Measurements from ENCODE around the gene ADH6. TPM values are rescaled to one million over a fixed set of nuclear protein-coding genes. Genes with fewer than 3 reads are reported as not detected.

Gene ADH6
- total RNA-seq, 1 donor from 2014 or later: not detected

GRCh38 chr4:99166544-99166943, 52.5 kb downstream of the ADH6 start:
- no peak for DNase-seq (ENCODE audit: low read depth)
- no peak for TF ChIP-seq CTCF (conservative IDR thresholded peaks at IDR 0.05; ENCODE audit: low read depth, low read length)
- no peak overlapping the region for H3K4me3 ChIP-seq (ENCODE audit: low read depth, low read length)

- no peak for DNase-seq (ENCODE audit: low read depth)
- H3K4me3 ChIP-seq (ENCODE audit: low read depth, low read length): no peak overlapping the region
- TF ChIP-seq CTCF (conservative IDR thresholded peaks at IDR 0.05; ENCODE audit: low read depth, low read length): no peak
These were observed 53.1 kb downstream of the ADH6 start for GRCh38 chr4:99165978-99166377.

GRCh38 chr4:99161373-99162099, 57.5 kb downstream of the ADH6 start:
- H3K4me3 ChIP-seq (ENCODE audit: low read depth, low read length): no peak overlapping the region
- no peak for TF ChIP-seq CTCF (conservative IDR thresholded peaks at IDR 0.05; ENCODE audit: low read depth, low read length)
- no peak for DNase-seq (ENCODE audit: low read depth)

- DNase-seq (ENCODE audit: low read depth): no peak
- TF ChIP-seq CTCF (conservative IDR thresholded peaks at IDR 0.05; ENCODE audit: low read depth, low read length): peak; percentile 30
- H3K4me3 ChIP-seq (ENCODE audit: low read depth, low read length): no peak overlapping the region
These were observed 59.3 kb downstream of the ADH6 start for GRCh38 chr4:99159699-99160098.

- no peak for TF ChIP-seq CTCF (conservative IDR thresholded peaks at IDR 0.05; ENCODE audit: low read depth, low read length)
- H3K4me3 ChIP-seq (ENCODE audit: low read depth, low read length): no peak overlapping the region
- DNase-seq (ENCODE audit: low read depth): no peak
These were observed 61.5 kb downstream of the ADH6 start for GRCh38 chr4:99157478-99157935.

- no peak for DNase-seq (ENCODE audit: low read depth)
- no peak overlapping the region for H3K4me3 ChIP-seq (ENCODE audit: low read depth, low read length)
- TF ChIP-seq CTCF (conservative IDR thresholded peaks at IDR 0.05; ENCODE audit: low read depth, low read length): no peak
These were observed 62.1 kb downstream of the ADH6 start for GRCh38 chr4:99156992-99157391.
